Spleen (tissue), 11 donors: ENCODE results near the gene NTSR2. TPM values are rescaled to one million over a fixed set of nuclear protein-coding genes. Genes with fewer than 3 reads are reported as not detected.

Experiments
- DNase-seq: peaks from one replicate; pipeline ENCODE4 v3.0.0-alpha.2; 2020
- H3K27ac ChIP-seq, 8 donors: fragments of 200-600 bp; sonication (generic) in 7 of 8; 1 replicate in 4 of 8; 2 replicates in 4 of 8; pipeline versions ENCODE4 v1.5.0 to v1.8.0; 2016 to 2021; ENCODE audit warnings: inconsistent platforms in 4 of 8, mild to moderate bottlenecking in 4 of 8, moderate library complexity in 1 of 8
- H3K27me3 ChIP-seq, 7 donors: fragments of 200-600 bp; sonication (generic) in 6 of 7; replicated peaks in 1 of 7; 1 replicate in 4 of 7; 2 replicates in 3 of 7; pipeline versions ENCODE4 v1.5.0 to v1.8.0; 2016 to 2021; ENCODE audit warnings: inconsistent platforms in 3 of 7, mild to moderate bottlenecking in 1 of 7
- H3K36me3 ChIP-seq, 6 donors: fragments of 200-600 bp; sonication (generic) in 5 of 6; 1 replicate in 4 of 6; 2 replicates in 2 of 6; pipeline versions ENCODE4 v1.5.0 to v1.8.0; 2016 to 2021; ENCODE audit warnings: inconsistent platforms in 2 of 6
- H3K4me1 ChIP-seq, 6 donors: fragments of 200-600 bp; sonication (generic) in 5 of 6; 1 replicate in 3 of 6; 2 replicates in 3 of 6; pipeline versions ENCODE4 v1.5.0 to v1.8.0; 2016 to 2021; ENCODE audit warnings: inconsistent platforms in 3 of 6
- H3K4me3 ChIP-seq, 8 donors: fragments of 200-600 bp; sonication (generic) in 7 of 8; 1 replicate in 4 of 8; 2 replicates in 4 of 8; pipeline versions ENCODE4 v1.5.0 to v1.8.0; 2016 to 2021; ENCODE audit warnings: inconsistent platforms in 4 of 8, mild to moderate bottlenecking in 4 of 8, moderate library complexity in 2 of 8
- H3K9me3 ChIP-seq, 8 donors: fragments of 200-600 bp; sonication (generic) in 7 of 8; 1 replicate in 4 of 8; 2 replicates in 4 of 8; pipeline versions ENCODE4 v1.5.0 to v1.8.0; 2016 to 2021; ENCODE audit warnings: inconsistent platforms in 4 of 8
- POLR2A ChIP-seq, 3 donors: fragments of 450-650 bp; IDR thresholded peaks; one replicate each; pipeline ENCODE4 v1.5.1; 2017; ENCODE audit warnings: antibody characterized with exemption in 3 of 3, mild to moderate bottlenecking in 1 of 3
- POLR2AphosphoS5 ChIP-seq, 3 donors: sonication (generic); formaldehyde crosslinking; IDR thresholded peaks; one replicate each; pipeline ENCODE4 v1.5.1; 2017; ENCODE audit warnings: antibody characterized with exemption in 3 of 3
- WGBS, 5 donors: extraction: QIAGEN DNeasy Blood & Tissue Kit in 3 of 5; methylation state at CpG; one replicate each; pipeline versions ENCODE4 v1.1.5 to v1.1.7; 2013 to 2018; 5-methylcytosine and 5-hydroxymethylcytosine counted together
- intact Hi-C: fragments of 100-400 bp; cut with DNase I; formaldehyde crosslinking; loops from one replicate; pipeline ENCODE4 v1.15.0; 2023; ENCODE audit warnings: low total_unique reads
- polyA plus RNA-seq, 3 donors: library from polyadenylated mRNA; stranded (reverse); fragments of 200-250 nt; gene quantifications; one replicate each; pipeline ENCODE4 v1.2.1, GENCODE V29; 2013
- total RNA-seq, 7 donors: library from RNA; depleted of rRNA in 3 of 7; stranded (reverse); fragments of >200 nt in 3 of 7; fragmentation: NEBNext Ultra II Directional in 4 of 7; extraction: Animal tissue kit (Norgen Biotek cat#: 25700) in 4 of 7; gene quantifications; one replicate each; pipeline versions ENCODE4 v1.1.0 to v1.2.1, GENCODE V29; 2016 to 2021
- TF ChIP-seq, protein P1 (sequence below), 11 experiments: fragments of 200-600 bp in 7 of 11; fragments of 450-650 bp in 4 of 11; sonication (generic) in 4 of 11; IDR thresholded peaks in 8 of 11; conservative IDR thresholded peaks in 3 of 11; 1 replicate in 7 of 11; 2 replicates in 4 of 11; pipeline versions ENCODE4 v1.4.0 to v1.8.0; 2016 to 2021; ENCODE audit warnings: antibody characterized with exemption in 11 of 11, inconsistent platforms in 4 of 11, mild to moderate bottlenecking in 1 of 11
- donor health status: healthy with polysubstance abuse.
- donor health status: DM: no; HTN: no; CAD: no; lungs with moderate emphysema.
- donor health status: DM: no; HTN: no; CAD: no.
- donor health status: Bipolar disorder and iron deficiency.
- donor health status: healthy.
- donor health status: DM: no; HTN: no; CAD: no.
- donor health status: DM: yes; HTN: yes; CAD: no.

Gene NTSR2
- total and polyA plus RNA-seq, 10 donors = not detected

DNA sequence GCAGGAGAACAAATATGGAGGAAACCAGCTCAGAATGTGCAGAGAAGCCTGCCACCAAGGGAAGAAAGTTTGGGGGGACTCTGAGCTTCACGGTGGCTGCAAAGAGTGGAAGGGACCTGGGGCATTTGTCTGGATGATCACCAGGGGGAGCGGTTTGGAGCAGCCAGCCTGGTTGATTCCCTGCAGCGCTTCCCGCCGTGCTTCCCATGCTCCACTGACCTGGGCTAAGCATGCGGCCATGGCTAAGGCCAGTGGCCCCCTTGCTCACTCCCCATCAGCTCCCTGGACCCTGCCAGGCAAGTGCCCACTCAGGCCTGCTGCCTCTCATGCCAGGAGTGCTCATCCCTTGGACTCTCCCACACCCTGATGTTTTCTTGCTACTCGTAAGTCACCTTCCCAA lies 27.0 kb downstream of the NTSR2 start:
- no peaks in the 10 kb centered on the region for H3K4me1 ChIP-seq
- intact Hi-C loops = no loop called here
- DNase-seq = no peak
- H3K36me3 ChIP-seq = no peaks in the 10 kb centered on the region
- TF ChIP-seq POLR2AphosphoS5 (IDR thresholded peaks at IDR 0.05) = no peak
- peaks cover 0 to 5% (median 0%) of the 10 kb centered on the region in 7 donors for H3K27me3 ChIP-seq
- no peaks in the 10 kb centered on the region for H3K9me3 ChIP-seq
- H3K27ac ChIP-seq = no peak overlapping the region
- no peak overlapping the region for H3K4me3 ChIP-seq
- 79 to 86% (median 81%) methylated on average over 7 of the region's 7 CpGs for WGBS, 5 donors

DNA sequence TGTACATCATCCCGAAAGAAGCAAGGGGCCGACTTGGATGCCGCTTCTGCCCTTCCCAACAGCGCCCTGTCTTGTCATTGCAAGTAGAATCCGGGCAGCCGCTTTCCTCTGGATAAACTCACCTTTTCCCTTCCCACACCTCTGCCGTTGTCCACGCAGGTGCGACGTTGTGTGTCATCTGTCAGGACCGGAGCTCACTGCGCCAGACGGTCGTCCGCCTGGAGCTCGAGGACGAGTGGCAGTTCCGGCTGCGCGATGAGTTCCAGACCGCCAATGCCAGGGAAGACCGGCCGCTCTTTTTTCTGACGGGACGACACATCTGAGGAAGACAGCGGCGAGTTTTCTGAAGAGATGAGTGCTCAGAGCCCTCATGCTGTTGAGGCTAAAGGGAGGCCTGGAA lies 29.9 kb downstream of the NTSR2 start:
- no peak for DNase-seq
- no peaks in the 10 kb centered on the region for H3K4me1 ChIP-seq
- TF ChIP-seq POLR2AphosphoS5 (IDR thresholded peaks at IDR 0.05) = no peak
- TF ChIP-seq, protein P1, sequence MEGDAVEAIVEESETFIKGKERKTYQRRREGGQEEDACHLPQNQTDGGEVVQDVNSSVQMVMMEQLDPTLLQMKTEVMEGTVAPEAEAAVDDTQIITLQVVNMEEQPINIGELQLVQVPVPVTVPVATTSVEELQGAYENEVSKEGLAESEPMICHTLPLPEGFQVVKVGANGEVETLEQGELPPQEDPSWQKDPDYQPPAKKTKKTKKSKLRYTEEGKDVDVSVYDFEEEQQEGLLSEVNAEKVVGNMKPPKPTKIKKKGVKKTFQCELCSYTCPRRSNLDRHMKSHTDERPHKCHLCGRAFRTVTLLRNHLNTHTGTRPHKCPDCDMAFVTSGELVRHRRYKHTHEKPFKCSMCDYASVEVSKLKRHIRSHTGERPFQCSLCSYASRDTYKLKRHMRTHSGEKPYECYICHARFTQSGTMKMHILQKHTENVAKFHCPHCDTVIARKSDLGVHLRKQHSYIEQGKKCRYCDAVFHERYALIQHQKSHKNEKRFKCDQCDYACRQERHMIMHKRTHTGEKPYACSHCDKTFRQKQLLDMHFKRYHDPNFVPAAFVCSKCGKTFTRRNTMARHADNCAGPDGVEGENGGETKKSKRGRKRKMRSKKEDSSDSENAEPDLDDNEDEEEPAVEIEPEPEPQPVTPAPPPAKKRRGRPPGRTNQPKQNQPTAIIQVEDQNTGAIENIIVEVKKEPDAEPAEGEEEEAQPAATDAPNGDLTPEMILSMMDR (IDR thresholded peaks at IDR 0.05 in 8 of 11, conservative IDR thresholded peaks at IDR 0.05 in 3 of 11) = no peak
- TF ChIP-seq POLR2A (IDR thresholded peaks at IDR 0.05) = no peak
- 87 to 98% (median 93%) methylated on average over 27 of the region's 27 CpGs for WGBS, 5 donors
- H3K27me3 ChIP-seq = peaks cover 0 to 5% (median 0%) of the 10 kb centered on the region in 7 donors
- no peak overlapping the region for H3K27ac ChIP-seq
- H3K36me3 ChIP-seq = no peaks in the 10 kb centered on the region
- H3K9me3 ChIP-seq = no peaks in the 10 kb centered on the region
- H3K4me3 ChIP-seq = no peak overlapping the region
- intact Hi-C loops = no loop called here

DNA sequence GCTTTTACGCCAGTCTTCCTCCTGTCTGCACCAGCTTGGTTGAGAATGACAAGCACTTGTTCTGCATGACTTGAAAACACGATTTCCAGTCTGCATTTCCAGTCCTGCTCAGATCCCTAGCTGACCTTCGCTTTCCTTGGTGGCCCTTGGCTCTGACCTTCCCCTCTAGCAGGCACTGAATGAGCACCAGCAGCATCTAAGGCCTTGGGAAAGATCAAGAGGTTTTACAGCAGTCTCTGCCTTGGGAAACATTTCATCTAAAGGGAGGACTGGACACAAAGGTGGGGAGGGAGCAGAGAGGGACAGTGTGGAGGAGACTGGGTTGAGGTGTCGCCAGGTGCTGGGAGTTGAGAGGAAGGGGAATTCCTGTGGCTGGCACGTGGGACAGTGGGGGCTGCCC lies 30.5 kb downstream of the NTSR2 start:
- Histone ChIP-seq H3K27ac (no peak overlapping the region), H3K4me1 (no peaks in the 10 kb centered on the region), H3K9me3 (no peaks in the 10 kb centered on the region), H3K27me3 (peaks cover 0 to 5% (median 0%) of the 10 kb centered on the region in 7 donors), H3K4me3 (no peak overlapping the region), H3K36me3 (no peaks in the 10 kb centered on the region)
- TF ChIP-seq POLR2A (IDR thresholded peaks at IDR 0.05) = no peak
- TF ChIP-seq POLR2AphosphoS5 (IDR thresholded peaks at IDR 0.05) = no peak
- TF ChIP-seq, protein P1 (IDR thresholded peaks at IDR 0.05 in 8 of 11, conservative IDR thresholded peaks at IDR 0.05 in 3 of 11) = no peak
- DNase-seq = no peak
- intact Hi-C loops = no loop called here
- 67 to 72% (median 71%) methylated on average over 5 of the region's 5 CpGs for WGBS, 5 donors

DNA sequence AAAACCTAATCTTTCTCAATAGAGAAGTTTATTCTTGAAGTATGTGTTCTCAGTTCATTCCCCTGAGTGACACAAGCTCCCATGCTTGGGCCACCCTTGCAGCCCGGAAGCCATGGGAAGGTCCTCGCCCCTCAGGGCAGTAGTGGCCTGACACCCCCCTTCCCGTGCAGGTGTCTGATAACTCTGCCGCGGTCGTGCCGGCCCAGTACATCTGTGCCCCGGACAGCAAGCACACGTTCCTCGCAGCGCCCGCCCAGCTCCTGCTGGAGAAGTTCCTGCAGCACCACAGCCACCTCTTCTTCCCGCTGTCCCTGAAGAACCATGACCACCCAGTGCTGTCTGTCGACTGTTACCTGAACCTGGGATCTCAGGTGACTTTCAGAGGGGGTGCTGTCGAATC lies 32.4 kb downstream of the NTSR2 start:
- DNase-seq = no peak
- H3K27ac ChIP-seq = no peak overlapping the region
- peaks cover 0 to 3% (median 0%) of the 10 kb centered on the region in 7 donors for H3K27me3 ChIP-seq
- H3K9me3 ChIP-seq = no peaks in the 10 kb centered on the region
- no peaks in the 10 kb centered on the region for H3K36me3 ChIP-seq
- WGBS, 5 donors = 87 to 93% (median 91%) methylated on average over 15 of the region's 15 CpGs
- TF ChIP-seq, protein P1 (IDR thresholded peaks at IDR 0.05 in 8 of 11, conservative IDR thresholded peaks at IDR 0.05 in 3 of 11) = no peak
- TF ChIP-seq POLR2AphosphoS5 (IDR thresholded peaks at IDR 0.05) (no peak), POLR2A (IDR thresholded peaks at IDR 0.05) (no peak)
- no peaks in the 10 kb centered on the region for H3K4me1 ChIP-seq
- intact Hi-C loops = no loop called here
- H3K4me3 ChIP-seq = no peak overlapping the region
